Liver (tissue), 9 donors: ENCODE measurements around the gene HPCAL1. TPM values are rescaled to one million over a fixed set of nuclear protein-coding genes. Genes with fewer than 3 reads are reported as not detected.

ENCODE experiments used
- DNase-seq: peaks from one replicate; pipeline ENCODE4 v3.0.0-alpha.2; 2017; ENCODE audit warnings: low spot score
- H3K27ac ChIP-seq, 2 donors: one replicate each; pipeline ENCODE4 v1.7.0; 2013; ENCODE audit warnings: inconsistent platforms in 2 of 2, low read length in 2 of 2, control low read depth in 1 of 2, low read depth in 1 of 2, mild to moderate bottlenecking in 1 of 2
- H3K27me3 ChIP-seq, 4 donors: one replicate each; pipeline versions ENCODE4 v1.6.1 to v1.7.0; 2013; ENCODE audit warnings: low read length in 3 of 4, inconsistent platforms in 1 of 4, mild to moderate bottlenecking in 1 of 4, moderate library complexity in 1 of 4; ENCODE audit not compliant: control insufficient read depth in 4 of 4, insufficient read depth in 4 of 4
- H3K36me3 ChIP-seq, 4 donors: one replicate each; pipeline versions ENCODE4 v1.6.1 to v1.7.0; 2013; ENCODE audit warnings: low read length in 3 of 4, mild to moderate bottlenecking in 3 of 4, low read depth in 1 of 4, moderate library complexity in 1 of 4; ENCODE audit not compliant: control insufficient read depth in 4 of 4, insufficient read depth in 3 of 4
- H3K4me1 ChIP-seq, 4 donors: one replicate each; pipeline versions ENCODE4 v1.6.1 to v1.7.0; 2013; ENCODE audit warnings: low read length in 3 of 4, mild to moderate bottlenecking in 3 of 4, moderate library complexity in 1 of 4; ENCODE audit not compliant: control insufficient read depth in 4 of 4, insufficient read depth in 4 of 4
- H3K4me3 ChIP-seq, 3 donors: one replicate each; pipeline versions ENCODE4 v1.6.1 to v1.7.0; 2013; ENCODE audit warnings: low read length in 3 of 3, control low read depth in 1 of 3, low read depth in 1 of 3, mild to moderate bottlenecking in 1 of 3
- H3K9ac ChIP-seq, 2 donors: one replicate each; pipeline ENCODE4 v1.7.0; 2013; ENCODE audit warnings: low read length in 2 of 2, mild to moderate bottlenecking in 2 of 2, moderate library complexity in 2 of 2, control low read depth in 1 of 2, low read depth in 1 of 2
- H3K9me3 ChIP-seq, 4 donors: one replicate each; pipeline versions ENCODE4 v1.6.1 to v1.7.0; 2013; ENCODE audit warnings: low read length in 3 of 4; ENCODE audit not compliant: control insufficient read depth in 4 of 4
- EGR1 ChIP-seq, 2 donors: IDR thresholded peaks; 2 replicates each; pipeline ENCODE4 v1.6.1; 2016 to 2018; ENCODE audit warnings: antibody characterized with exemption in 2 of 2, low read depth in 2 of 2
- FOXA1 ChIP-seq: IDR thresholded peaks from 2 replicates; pipeline ENCODE4 v1.6.1; 2016; ENCODE audit warnings: antibody characterized with exemption
- FOXA2 ChIP-seq: IDR thresholded peaks from 2 replicates; pipeline ENCODE4 v1.6.1; 2016; ENCODE audit warnings: antibody characterized with exemption
- GABPA ChIP-seq, 2 donors: IDR thresholded peaks in 1 of 2; conservative IDR thresholded peaks in 1 of 2; 2 replicates each; pipeline ENCODE4 v1.6.1; 2016; ENCODE audit warnings: antibody characterized with exemption in 2 of 2, mild to moderate bottlenecking in 1 of 2, moderate library complexity in 1 of 2
- HNF4A ChIP-seq, 2 donors: conservative IDR thresholded peaks; 2 replicates each; pipeline ENCODE4 v1.6.1; 2016; ENCODE audit warnings: antibody characterized with exemption in 2 of 2, mild to moderate bottlenecking in 2 of 2
- NR2F2 ChIP-seq: IDR thresholded peaks from 2 replicates; pipeline ENCODE4 v1.6.1; 2016; ENCODE audit warnings: antibody characterized with exemption
- RAD21 ChIP-seq, 2 donors: IDR thresholded peaks; 2 replicates each; pipeline ENCODE4 v1.6.1; 2016; ENCODE audit warnings: antibody characterized with exemption in 2 of 2, mild to moderate bottlenecking in 2 of 2
- RXRA ChIP-seq, 2 donors: IDR thresholded peaks; 2 replicates each; pipeline ENCODE4 v1.6.1; 2017 to 2018; ENCODE audit warnings: antibody characterized with exemption in 2 of 2, mild to moderate bottlenecking in 1 of 2
- TAF1 ChIP-seq: conservative IDR thresholded peaks from 2 replicates; pipeline ENCODE4 v1.6.1; 2016; ENCODE audit warnings: antibody characterized with exemption, mild to moderate bottlenecking
- WGBS: extraction: QIAGEN DNeasy Blood & Tissue Kit; methylation state at CpG from one replicate; pipeline ENCODE4 v1.1.7; 2013; 5-methylcytosine and 5-hydroxymethylcytosine counted together
- polyA plus RNA-seq, 2 donors: library from polyadenylated mRNA; stranded (reverse) in 1 of 2; unstranded in 1 of 2; fragments of 200-250 nt in 1 of 2; fragments of >200 nt in 1 of 2; fragmentation: Nextera tagmentation in 1 of 2; extraction: Ambion mirVana in 1 of 2; gene quantifications; one replicate each; pipeline versions ENCODE4 v1.2.1 to v1.2.3, GENCODE V29; 2013 to 2015
- total RNA-seq, 2 donors: library from RNA; depleted of rRNA; stranded (reverse); fragments of >200 nt; gene quantifications; one replicate each; pipeline ENCODE4 v1.2.3, GENCODE V29; 2014
- TF ChIP-seq, protein P1 (sequence below): IDR thresholded peaks from 2 replicates; pipeline ENCODE4 v1.6.1; 2016; ENCODE audit warnings: antibody characterized with exemption, mild to moderate bottlenecking
- TF ChIP-seq, protein P2 (sequence below): IDR thresholded peaks from 2 replicates; pipeline ENCODE4 v1.6.1; 2016; ENCODE audit warnings: antibody characterized with exemption
- TF ChIP-seq, protein P3 (sequence below): IDR thresholded peaks from 2 replicates; pipeline ENCODE4 v1.6.1; 2016; ENCODE audit warnings: antibody characterized with exemption
- donor health status: healthy.
- donor health status: healthy.
- donor health status: healthy.
- donor health status: healthy.
- donor health status: healthy.

HPCAL1 gene
- total and polyA plus RNA-seq, 4 donors = 17.3 to 27.9 (median 22.9) TPM

DNA sequence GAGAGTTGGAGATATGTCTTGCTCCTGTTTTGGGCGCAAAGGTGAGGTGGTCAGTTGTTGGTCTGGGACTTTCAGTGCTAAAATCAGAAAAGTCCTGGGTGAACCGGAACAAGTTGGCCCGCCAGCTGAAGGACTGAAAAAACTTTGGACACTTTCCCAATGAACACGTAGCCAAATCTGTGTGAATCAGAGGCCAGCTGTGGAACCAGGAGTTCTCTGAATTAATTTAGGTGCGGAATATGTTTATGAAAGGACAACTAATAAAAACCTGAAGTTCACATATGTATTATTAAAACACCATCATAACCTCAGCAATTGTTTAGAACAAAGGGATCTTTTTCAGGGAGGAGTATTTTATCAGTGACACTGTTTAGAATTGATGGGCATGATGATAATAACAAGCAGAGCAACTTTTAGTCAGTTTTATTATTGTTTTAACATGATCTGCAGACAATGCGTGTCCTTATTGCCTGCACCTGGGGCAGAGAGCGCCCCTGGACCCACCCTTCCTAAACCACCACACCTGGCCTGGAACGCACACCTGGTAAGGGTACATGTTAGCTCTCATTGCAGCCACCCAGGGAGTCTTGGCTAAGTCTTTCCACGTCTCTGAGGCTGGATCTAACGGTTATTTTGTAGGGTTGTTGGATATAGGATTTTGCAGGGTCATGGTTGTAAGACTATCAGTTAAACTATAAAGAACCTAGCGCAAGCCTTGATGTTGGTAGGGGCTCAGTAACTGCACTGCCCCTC is 155.3 kb downstream of the HPCAL1 start:
- 59% methylated on average over 11 of the region's 11 CpGs for WGBS
- Histone ChIP-seq H3K4me1 (peaks cover 3 to 20% (median 6%) of the 10 kb centered on the region in 4 donors), H3K36me3 (no peaks in the 10 kb centered on the region), H3K9ac (no peak overlapping the region), H3K27me3 (no peaks in the 10 kb centered on the region), H3K9me3 (no peaks in the 10 kb centered on the region), H3K27ac (peak overlapping the region in 1 of 2 donors; percentile 10), H3K4me3 (no peak overlapping the region)
- DNase-seq = no peak
- peak; percentile 9 to 12 for TF ChIP-seq RAD21 (IDR thresholded peaks at IDR 0.05)
- no peak for TF ChIP-seq FOXA1
- peak in 1 of 2 donors; percentile 4 for TF ChIP-seq GABPA (IDR thresholded peaks at IDR 0.05 in 1 of 2, conservative IDR thresholded peaks at IDR 0.05 in 1 of 2)

DNA sequence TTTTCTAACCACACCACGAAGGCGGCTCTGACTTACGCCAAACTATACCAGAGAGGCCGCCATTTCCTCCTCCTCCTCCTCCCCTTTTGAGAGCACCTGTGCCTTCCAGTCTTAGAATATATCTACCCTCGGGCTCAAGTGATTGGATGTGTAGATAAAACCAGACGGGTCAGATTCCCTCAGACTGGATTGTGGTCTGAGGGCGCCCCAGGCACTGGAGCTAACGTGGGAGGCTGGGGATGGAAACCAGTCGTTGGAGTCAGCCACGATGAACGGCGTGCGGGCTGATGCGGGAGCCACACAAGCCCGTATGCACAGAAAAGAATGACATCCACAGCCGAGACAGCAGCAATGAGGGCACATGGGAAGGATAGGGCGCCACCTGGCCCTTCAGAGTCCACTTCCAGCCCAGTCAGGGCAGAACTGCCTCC is 157.7 kb downstream of the HPCAL1 start:
- WGBS = 89% methylated on average over 17 of the region's 17 CpGs
- Histone ChIP-seq H3K27ac (no peak overlapping the region), H3K4me1 (peaks cover 0 to 6% (median 2%) of the 10 kb centered on the region in 4 donors), H3K36me3 (no peaks in the 10 kb centered on the region), H3K27me3 (no peaks in the 10 kb centered on the region), H3K9me3 (no peaks in the 10 kb centered on the region), H3K9ac (no peak overlapping the region), H3K4me3 (no peak overlapping the region)
- TF ChIP-seq, protein P1, sequence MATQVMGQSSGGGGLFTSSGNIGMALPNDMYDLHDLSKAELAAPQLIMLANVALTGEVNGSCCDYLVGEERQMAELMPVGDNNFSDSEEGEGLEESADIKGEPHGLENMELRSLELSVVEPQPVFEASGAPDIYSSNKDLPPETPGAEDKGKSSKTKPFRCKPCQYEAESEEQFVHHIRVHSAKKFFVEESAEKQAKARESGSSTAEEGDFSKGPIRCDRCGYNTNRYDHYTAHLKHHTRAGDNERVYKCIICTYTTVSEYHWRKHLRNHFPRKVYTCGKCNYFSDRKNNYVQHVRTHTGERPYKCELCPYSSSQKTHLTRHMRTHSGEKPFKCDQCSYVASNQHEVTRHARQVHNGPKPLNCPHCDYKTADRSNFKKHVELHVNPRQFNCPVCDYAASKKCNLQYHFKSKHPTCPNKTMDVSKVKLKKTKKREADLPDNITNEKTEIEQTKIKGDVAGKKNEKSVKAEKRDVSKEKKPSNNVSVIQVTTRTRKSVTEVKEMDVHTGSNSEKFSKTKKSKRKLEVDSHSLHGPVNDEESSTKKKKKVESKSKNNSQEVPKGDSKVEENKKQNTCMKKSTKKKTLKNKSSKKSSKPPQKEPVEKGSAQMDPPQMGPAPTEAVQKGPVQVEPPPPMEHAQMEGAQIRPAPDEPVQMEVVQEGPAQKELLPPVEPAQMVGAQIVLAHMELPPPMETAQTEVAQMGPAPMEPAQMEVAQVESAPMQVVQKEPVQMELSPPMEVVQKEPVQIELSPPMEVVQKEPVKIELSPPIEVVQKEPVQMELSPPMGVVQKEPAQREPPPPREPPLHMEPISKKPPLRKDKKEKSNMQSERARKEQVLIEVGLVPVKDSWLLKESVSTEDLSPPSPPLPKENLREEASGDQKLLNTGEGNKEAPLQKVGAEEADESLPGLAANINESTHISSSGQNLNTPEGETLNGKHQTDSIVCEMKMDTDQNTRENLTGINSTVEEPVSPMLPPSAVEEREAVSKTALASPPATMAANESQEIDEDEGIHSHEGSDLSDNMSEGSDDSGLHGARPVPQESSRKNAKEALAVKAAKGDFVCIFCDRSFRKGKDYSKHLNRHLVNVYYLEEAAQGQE = no peak
- no peak for TF ChIP-seq TAF1
- TF ChIP-seq, protein P2, sequence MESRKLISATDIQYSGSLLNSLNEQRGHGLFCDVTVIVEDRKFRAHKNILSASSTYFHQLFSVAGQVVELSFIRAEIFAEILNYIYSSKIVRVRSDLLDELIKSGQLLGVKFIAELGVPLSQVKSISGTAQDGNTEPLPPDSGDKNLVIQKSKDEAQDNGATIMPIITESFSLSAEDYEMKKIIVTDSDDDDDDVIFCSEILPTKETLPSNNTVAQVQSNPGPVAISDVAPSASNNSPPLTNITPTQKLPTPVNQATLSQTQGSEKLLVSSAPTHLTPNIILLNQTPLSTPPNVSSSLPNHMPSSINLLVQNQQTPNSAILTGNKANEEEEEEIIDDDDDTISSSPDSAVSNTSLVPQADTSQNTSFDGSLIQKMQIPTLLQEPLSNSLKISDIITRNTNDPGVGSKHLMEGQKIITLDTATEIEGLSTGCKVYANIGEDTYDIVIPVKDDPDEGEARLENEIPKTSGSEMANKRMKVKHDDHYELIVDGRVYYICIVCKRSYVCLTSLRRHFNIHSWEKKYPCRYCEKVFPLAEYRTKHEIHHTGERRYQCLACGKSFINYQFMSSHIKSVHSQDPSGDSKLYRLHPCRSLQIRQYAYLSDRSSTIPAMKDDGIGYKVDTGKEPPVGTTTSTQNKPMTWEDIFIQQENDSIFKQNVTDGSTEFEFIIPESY = no peak
- TF ChIP-seq GABPA (IDR thresholded peaks at IDR 0.05 in 1 of 2, conservative IDR thresholded peaks at IDR 0.05 in 1 of 2) = no peak
- TF ChIP-seq RAD21 (IDR thresholded peaks at IDR 0.05) = no peak
- TF ChIP-seq RXRA (IDR thresholded peaks at IDR 0.05) = no peak
- TF ChIP-seq FOXA1 = no peak
- no peak for TF ChIP-seq FOXA2
- no peak for TF ChIP-seq HNF4A (conservative IDR thresholded peaks at IDR 0.05)
- TF ChIP-seq EGR1 (IDR thresholded peaks at IDR 0.05; ENCODE audit: low read depth in 2 of 2) = no peak
- TF ChIP-seq NR2F2 = no peak
- TF ChIP-seq, protein P3, sequence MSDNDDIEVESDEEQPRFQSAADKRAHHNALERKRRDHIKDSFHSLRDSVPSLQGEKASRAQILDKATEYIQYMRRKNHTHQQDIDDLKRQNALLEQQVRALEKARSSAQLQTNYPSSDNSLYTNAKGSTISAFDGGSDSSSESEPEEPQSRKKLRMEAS = no peak
- DNase-seq = no peak
